ENCODE measurements around the gene CASK.
A peak's percentile ranks its signal among the peaks of the same experiment; 100 is the strongest.

Gene CASK

DNA sequence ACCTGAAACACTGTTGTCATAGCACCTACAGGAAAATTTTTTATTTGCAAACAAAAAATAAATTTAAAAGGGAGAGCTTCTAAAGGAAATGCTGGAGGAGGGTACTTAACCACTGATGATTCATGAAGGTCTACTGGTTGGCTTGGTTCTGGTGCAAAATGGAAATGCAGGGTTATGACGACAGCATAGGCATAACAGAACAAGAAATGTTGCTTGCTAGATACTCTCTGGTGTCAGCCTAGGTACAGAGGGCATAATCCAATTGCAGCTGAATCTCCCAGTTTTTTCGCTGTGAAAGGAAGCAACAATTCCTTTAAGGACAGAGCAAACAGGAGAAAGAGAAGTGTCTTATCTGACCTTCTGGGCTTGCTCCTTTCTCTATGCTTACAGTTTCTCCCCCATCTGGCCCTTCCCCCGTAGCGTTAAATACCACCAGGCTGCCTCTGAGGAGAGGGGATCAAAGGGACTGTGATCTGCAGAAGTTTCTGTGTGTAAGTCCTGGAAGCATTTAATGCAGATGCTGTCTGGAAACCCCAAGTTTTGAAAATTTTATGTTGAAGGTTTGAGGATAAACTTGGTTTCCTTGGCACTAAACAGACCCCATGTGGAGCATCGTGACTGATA, 23.7 kb upstream of the CASK start:
- Histone ChIP-seq H3F3A (ENCODE audit: insufficient read depth, low read length) (no peaks in the 10 kb centered on the region), H3K9me3 (ENCODE audit: low read length) (no peaks in the 10 kb centered on the region), H3K9ac (ENCODE audit: low read length) (no peak overlapping the region), H3K4me1 (ENCODE audit: insufficient read depth, low read length, severe bottlenecking) (peaks cover 17% of the 10 kb centered on the region), H3K27ac (ENCODE audit: low read depth, low read length, poor library complexity, severe bottlenecking) (no peak overlapping the region), H3K79me2 (ENCODE audit: insufficient read depth, low read length) (no peaks in the 10 kb centered on the region), H3K4me2 (ENCODE audit: low read length) (no peak overlapping the region), H3K27me3 (ENCODE audit: insufficient read depth, low read length) (no peaks in the 10 kb centered on the region), H2AFZ (ENCODE audit: low read length) (no peak overlapping the region), H4K20me1 (ENCODE audit: insufficient read depth, low read length) (no peaks in the 10 kb centered on the region), H3K9me2 (ENCODE audit: low read depth, low read length) (no peaks in the 10 kb centered on the region), H3K4me3 (ENCODE audit: low read depth, low read length, poor library complexity, severe bottlenecking) (no peak overlapping the region), H3K36me3 (ENCODE audit: insufficient read depth, low read length) (no peaks in the 10 kb centered on the region)
- TF ChIP-seq, protein P1, sequence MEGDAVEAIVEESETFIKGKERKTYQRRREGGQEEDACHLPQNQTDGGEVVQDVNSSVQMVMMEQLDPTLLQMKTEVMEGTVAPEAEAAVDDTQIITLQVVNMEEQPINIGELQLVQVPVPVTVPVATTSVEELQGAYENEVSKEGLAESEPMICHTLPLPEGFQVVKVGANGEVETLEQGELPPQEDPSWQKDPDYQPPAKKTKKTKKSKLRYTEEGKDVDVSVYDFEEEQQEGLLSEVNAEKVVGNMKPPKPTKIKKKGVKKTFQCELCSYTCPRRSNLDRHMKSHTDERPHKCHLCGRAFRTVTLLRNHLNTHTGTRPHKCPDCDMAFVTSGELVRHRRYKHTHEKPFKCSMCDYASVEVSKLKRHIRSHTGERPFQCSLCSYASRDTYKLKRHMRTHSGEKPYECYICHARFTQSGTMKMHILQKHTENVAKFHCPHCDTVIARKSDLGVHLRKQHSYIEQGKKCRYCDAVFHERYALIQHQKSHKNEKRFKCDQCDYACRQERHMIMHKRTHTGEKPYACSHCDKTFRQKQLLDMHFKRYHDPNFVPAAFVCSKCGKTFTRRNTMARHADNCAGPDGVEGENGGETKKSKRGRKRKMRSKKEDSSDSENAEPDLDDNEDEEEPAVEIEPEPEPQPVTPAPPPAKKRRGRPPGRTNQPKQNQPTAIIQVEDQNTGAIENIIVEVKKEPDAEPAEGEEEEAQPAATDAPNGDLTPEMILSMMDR (IDR thresholded peaks at IDR 0.05; ENCODE audit: low read length), result no peak
- no peak for TF ChIP-seq EZH2 (IDR thresholded peaks at IDR 0.05; ENCODE audit: borderline replicate concordance, low read length)

DNA sequence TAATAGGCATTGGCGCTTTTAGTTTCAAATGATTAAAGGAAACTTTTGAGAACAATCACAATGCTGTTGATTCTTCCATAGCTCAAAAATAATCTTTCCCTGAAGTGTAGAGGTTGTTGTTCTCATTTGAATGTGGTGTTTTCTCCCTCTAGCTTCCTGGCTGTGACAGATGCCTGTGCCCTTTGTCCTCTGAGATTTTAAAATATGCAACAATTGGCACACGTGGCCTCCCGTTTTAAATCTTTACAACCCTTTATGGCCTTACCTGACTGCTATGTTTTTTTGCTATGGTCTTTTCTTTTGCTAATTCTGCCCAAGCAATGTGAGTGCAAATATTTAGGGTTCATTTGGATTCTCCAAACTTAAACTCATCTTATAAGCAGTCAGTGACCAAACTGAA, 22.9 kb upstream of the CASK start:
- Histone ChIP-seq H3F3A (ENCODE audit: insufficient read depth, low read length) (no peaks in the 10 kb centered on the region), H3K4me1 (ENCODE audit: insufficient read depth, low read length, severe bottlenecking) (peaks cover 17% of the 10 kb centered on the region), H2AFZ (ENCODE audit: low read length) (peak overlapping the region; percentile 94), H4K20me1 (ENCODE audit: insufficient read depth, low read length) (no peaks in the 10 kb centered on the region), H3K9me2 (ENCODE audit: low read depth, low read length) (no peaks in the 10 kb centered on the region), H3K79me2 (ENCODE audit: insufficient read depth, low read length) (no peaks in the 10 kb centered on the region), H3K27ac (ENCODE audit: low read depth, low read length, poor library complexity, severe bottlenecking) (no peak overlapping the region), H3K36me3 (ENCODE audit: insufficient read depth, low read length) (no peaks in the 10 kb centered on the region), H3K9ac (ENCODE audit: low read length) (no peak overlapping the region), H3K27me3 (ENCODE audit: insufficient read depth, low read length) (no peaks in the 10 kb centered on the region), H3K9me3 (ENCODE audit: low read length) (no peaks in the 10 kb centered on the region), H3K4me3 (ENCODE audit: low read depth, low read length, poor library complexity, severe bottlenecking) (no peak overlapping the region), H3K4me2 (ENCODE audit: low read length) (peak overlapping the region; percentile 44; the same call in 1 of the 2 replicates)
- TF ChIP-seq EZH2 (IDR thresholded peaks at IDR 0.05; ENCODE audit: borderline replicate concordance, low read length), result no peak
- TF ChIP-seq, protein P1 (IDR thresholded peaks at IDR 0.05; ENCODE audit: low read length), result no peak

DNA sequence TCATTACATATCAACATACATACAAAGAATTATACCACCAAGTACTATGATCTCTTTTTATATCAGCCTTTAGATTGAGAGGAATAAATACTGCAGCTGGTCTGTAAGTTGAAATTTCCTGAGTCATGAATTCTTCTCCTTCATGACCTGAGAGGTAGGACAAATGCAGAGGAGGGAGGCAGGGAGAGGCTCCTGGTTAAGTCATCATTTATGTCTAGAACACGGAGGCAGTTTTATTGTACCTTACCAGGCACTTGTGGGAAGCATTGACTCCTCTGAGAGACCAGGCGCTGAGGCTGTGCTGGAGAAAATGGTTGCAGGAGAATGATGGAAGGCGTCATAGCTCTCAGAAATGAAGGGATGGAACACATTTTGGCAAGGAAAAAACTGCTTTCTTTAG, 12.5 kb upstream of the CASK start:
- H3K4me3 ChIP-seq (ENCODE audit: low read depth, low read length, poor library complexity, severe bottlenecking), result no peak overlapping the region
- H3K27ac ChIP-seq (ENCODE audit: low read depth, low read length, poor library complexity, severe bottlenecking), result no peak overlapping the region
- no peaks in the 10 kb centered on the region for H3K4me1 ChIP-seq (ENCODE audit: insufficient read depth, low read length, severe bottlenecking)
- H3K9me3 ChIP-seq (ENCODE audit: low read length), result no peaks in the 10 kb centered on the region
- H3K79me2 ChIP-seq (ENCODE audit: insufficient read depth, low read length), result no peaks in the 10 kb centered on the region
- no peak for TF ChIP-seq EZH2 (IDR thresholded peaks at IDR 0.05; ENCODE audit: borderline replicate concordance, low read length)
- TF ChIP-seq, protein P1 (IDR thresholded peaks at IDR 0.05; ENCODE audit: low read length), result no peak
- no peak overlapping the region for H2AFZ ChIP-seq (ENCODE audit: low read length)
- no peak overlapping the region for H3K9ac ChIP-seq (ENCODE audit: low read length)
- no peaks in the 10 kb centered on the region for H3K9me2 ChIP-seq (ENCODE audit: low read depth, low read length)
- no peaks in the 10 kb centered on the region for H3K27me3 ChIP-seq (ENCODE audit: insufficient read depth, low read length)
- no peak overlapping the region for H3K4me2 ChIP-seq (ENCODE audit: low read length)
- no peaks in the 10 kb centered on the region for H4K20me1 ChIP-seq (ENCODE audit: insufficient read depth, low read length)
- no peaks in the 10 kb centered on the region for H3F3A ChIP-seq (ENCODE audit: insufficient read depth, low read length)
- no peaks in the 10 kb centered on the region for H3K36me3 ChIP-seq (ENCODE audit: insufficient read depth, low read length)

Data from OCI-LY1 (cell line).